ENCODE results near the gene LDLRAD3.

The LDLRAD3 gene

DNA sequence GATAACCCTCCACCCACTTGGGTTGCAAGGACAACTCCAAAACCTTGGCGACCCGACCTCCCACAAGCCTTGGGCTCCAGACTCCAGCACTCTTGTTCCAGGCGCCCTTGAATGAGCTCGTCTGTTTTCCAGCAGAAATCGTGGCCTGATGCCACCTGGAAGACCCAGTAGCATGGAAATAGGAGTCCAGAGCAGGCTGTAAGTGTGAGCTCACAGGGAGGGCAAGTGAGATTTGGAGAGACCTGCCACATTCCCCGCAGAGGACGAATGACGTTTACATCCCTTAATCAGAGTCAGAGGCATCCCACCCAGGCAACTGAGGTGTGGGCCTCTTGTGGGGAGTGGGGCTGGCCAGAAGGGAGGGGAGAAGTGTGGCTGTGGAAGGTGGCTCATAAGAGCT is 71.9 kb downstream of the LDLRAD3 start:
- in situ Hi-C loops (cut with MboI; ENCODE audit: low sequenced_read_pairs): no loop called here

DNA sequence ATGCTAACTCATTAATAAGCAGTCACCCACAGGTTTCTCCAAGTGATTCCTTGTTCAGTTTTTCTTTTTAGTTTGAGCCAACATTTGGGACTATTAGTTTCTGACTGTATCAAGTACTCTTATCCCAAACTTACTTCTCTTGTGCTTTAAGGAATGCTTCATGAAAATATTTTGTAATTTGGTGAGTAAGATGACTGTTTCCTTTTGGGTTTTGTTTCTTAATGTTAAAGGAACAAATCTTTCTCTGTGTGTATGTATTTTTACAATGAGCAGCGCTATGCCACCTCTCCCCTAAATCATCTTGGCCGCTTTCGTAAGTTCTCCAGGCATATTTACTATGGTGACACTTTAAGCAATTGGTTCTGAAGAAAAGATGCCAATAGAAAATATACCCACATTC is 72.4 kb downstream of the LDLRAD3 start:
- in situ Hi-C loops (cut with MboI; ENCODE audit: low sequenced_read_pairs): no loop called here

DNA sequence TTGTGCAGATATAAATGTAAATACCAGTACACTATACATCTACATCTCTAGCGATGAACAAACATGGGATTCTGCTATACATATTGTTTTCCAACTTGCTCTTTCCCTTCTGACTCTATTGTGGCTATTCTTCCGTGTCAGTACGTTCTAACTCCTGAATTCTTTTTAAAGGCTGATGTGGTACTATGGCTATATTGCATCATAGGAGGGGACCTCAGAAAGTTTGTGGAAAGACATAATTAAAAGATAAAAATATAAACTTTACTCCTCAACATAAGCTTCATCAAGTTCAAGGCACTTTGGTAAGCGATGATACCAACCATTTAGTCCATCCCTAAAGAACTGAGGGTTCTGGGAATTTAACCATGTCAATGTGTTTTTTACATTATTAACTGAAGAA is 72.8 kb downstream of the LDLRAD3 start:
- in situ Hi-C loops (cut with MboI; ENCODE audit: low sequenced_read_pairs): no loop called here

DNA sequence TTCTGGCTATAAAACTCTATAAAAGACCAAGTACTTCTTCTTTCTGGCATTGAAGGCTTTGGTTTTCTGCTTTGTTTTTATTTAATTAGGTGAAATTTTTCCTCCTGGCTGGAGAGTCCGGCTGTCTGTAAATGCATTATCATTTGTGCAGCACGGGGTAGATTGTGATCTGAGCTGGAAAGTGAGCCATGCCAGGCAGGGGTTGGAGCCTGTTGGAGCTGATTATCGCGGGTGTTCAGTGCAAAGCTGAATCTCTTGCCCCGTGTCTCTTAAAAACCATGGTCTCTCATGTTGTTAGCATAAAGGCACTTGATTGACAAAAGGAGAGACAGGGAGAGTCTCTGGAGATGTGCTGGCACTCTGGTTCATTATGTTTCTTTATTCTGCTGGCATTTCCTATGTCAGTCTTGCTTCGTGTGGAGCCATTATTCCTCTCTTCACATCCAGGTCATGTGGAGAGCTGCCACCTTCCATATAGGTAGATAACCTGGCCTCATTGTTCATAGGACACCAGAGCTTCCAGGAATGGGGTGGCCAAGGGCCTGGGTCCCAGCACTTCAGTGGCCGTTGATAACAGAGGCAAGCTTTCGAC is 75.2 kb downstream of the LDLRAD3 start:
- in situ Hi-C loops (cut with MboI; ENCODE audit: low sequenced_read_pairs): no loop called here

DNA sequence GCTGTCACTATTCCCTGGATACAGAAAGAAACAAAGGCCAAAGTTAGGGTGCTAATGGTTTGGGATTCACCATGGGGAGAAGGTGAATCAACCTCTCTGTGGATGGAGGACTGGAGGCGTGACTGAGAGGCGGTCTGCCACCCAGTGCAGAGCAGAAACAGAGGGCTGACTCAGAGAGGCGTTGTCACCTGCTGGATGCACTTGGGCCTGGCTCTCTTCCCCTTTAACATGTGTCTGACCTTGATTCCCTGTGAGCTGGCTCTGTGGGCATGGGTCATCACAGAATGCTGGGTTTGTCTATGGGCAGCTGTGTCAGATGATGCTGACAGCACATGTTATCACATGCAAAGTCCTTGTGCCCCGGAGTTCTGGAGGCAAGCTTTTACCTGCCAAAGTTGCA is 75.9 kb downstream of the LDLRAD3 start:
- in situ Hi-C loops (cut with MboI; ENCODE audit: low sequenced_read_pairs): no loop called here

DNA sequence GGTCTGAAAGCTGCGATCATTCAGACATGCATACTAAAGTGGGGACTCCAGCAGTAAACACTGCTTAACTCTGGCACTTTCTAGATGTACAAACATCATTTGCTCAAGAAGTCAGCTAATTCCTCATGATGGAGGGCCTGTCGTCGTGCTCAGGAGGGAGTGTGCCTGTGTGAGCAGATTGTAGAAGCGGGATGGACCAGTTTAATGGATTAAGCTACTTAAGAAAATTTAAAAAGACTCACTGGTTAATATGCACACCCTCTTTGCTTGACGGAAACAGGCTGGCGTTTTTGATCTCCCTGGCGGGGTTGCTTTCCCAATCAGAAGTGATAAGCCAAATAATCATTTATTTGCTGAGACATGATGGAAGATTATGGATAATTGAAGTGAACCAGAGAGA is 79.0 kb downstream of the LDLRAD3 start:
- in situ Hi-C loops (cut with MboI; ENCODE audit: low sequenced_read_pairs): no loop called here

DNA sequence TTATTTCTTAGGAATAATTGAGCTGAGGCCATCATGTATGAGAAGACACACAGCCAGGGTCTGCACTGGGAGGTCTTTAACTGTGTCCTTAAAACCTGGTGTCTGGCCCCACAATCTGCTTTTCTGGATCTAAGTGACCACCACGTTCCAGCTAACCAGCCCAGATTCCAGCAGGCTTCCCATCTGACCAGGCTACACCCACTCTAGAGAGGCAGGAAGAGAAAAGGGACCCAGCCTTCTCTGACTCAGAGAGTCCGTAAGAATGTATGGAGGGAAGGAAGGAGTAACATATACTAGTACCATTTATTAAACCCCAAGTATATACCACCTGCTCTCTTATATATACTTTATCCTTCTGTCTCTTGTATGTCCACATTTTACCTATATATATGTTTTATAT is 80.1 kb downstream of the LDLRAD3 start:
- in situ Hi-C loops (cut with MboI; ENCODE audit: low sequenced_read_pairs): no loop called here

DNA sequence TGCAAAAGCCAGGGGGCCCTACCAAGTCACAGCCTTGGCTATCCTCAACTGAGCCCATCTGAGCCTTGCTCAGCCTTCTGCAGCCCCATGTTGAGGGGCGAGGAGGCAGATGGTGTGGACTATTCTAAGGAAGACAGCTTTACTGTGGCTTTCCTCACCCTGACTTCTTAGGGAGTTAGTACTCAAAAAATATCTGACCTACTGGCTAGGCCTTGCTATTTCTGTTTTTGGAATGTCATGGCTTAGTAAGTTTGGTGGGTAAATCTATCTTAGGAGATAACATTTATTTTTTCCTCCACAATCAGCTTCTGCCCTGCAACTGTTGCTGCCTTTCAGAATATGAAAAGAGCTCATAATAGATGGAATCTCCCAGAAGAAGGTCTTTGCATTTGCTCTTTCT is 80.9 kb downstream of the LDLRAD3 start:
- in situ Hi-C loops (cut with MboI; ENCODE audit: low sequenced_read_pairs): loop anchor here (25.0 kb wide), 1 partner anchor 238 kb away; no protein-coding TSS in a partner anchor

DNA sequence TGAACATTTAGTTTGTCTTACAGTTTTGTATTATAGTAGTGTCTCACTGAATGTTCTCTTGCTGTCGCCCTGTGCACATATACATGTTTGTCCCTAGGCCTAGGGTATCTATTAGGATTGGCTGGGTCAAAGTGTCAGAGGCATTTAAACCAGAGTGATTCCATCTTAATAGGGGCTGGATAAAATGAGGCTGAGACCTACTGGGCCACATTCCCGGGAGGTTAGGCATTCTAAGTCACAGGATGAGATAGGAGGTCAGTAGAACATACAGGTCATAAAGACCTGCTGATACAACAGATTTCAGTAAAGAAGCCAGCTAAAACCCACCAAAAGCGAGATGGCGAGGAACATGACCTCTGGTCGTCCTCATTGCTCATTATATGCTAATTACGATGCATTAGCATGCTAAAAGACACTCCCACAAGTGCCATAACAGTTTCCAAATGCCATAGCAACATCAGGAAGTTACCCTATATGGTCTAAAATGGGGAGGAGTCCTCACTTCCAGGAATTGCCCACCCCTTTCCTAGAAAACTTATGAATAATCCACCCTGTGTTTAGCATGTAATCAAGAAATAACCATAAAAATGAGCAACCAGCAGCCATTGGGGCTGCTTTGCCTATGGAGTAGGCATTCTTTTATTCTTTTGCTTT is 82.6 kb downstream of the LDLRAD3 start:
- in situ Hi-C loops (cut with MboI; ENCODE audit: low sequenced_read_pairs): loop anchor here (25.0 kb wide), 1 partner anchor 236 kb away; no protein-coding TSS in a partner anchor

DNA sequence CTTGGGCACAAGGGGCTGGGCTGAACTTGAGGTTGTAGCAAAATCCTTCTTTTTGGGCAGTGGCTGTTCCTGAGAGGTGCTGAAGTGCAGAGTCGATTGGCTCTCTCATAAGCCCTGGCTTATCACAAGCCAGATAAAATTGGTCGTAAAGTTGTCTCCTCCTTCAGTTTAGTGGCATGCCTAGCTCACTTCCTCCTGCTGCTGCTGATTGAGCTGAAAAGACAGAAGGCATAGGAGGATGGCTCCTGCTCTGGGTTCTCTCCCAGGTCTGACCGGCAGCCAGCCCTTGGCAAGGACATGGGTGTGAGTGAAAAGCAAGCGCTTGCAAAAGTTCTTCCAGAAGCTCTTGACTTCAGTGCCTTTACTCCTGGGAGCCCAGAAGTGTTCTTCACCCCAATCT is 83.9 kb downstream of the LDLRAD3 start:
- in situ Hi-C loops (cut with MboI; ENCODE audit: low sequenced_read_pairs): loop anchor here (25.0 kb wide), 1 partner anchor 235 kb away; no protein-coding TSS in a partner anchor

DNA sequence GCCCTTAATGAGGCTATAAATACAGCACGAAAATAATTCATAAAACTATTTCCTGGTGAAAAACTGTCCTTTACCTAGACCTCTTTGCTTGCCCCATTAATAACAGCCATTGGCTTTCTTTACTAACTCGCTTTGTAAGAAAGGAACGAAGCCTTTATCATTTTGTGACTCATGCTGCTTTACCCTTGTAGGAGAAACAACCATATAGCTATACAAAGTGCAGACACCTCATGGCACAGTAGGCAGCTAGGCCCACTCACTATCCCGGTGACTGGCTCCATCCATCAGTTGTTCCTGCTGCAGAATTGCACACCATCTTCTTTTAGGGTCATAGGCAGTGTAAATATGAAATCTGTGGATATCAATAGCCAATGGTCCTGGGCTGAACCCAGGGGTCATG is 85.8 kb downstream of the LDLRAD3 start:
- in situ Hi-C loops (cut with MboI; ENCODE audit: low sequenced_read_pairs): loop anchor here (25.0 kb wide), 1 partner anchor 233 kb away; no protein-coding TSS in a partner anchor

DNA sequence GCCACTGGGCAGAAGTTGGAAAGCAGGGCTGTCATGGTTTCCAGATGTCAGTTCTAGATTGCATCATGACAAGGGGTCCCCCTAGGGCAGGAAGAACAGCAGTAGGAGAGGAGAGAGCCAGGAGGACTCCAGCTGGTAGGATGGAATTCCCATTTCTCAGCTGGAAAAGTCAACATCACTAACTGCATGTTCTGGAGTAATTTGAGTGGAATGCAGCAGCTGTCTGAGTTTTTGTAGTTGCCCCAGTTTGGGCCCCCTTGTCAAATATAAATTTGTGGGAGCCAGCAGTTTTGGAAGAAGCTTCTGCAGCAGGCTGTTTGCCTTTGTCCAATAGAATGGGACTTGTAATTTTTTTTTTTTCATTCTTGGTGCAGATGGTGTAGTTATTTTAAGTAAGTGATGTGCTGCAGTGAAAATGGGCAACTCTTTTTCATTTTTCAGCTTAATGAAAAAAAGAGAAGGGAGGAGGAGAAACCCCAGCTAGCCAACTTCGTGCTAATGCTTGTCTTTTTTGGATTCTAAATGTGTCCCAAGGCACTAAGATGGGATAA is 86.9 kb downstream of the LDLRAD3 start:
- in situ Hi-C loops (cut with MboI; ENCODE audit: low sequenced_read_pairs): loop anchor here (25.0 kb wide), 1 partner anchor 231 kb away; no protein-coding TSS in a partner anchor

DNA sequence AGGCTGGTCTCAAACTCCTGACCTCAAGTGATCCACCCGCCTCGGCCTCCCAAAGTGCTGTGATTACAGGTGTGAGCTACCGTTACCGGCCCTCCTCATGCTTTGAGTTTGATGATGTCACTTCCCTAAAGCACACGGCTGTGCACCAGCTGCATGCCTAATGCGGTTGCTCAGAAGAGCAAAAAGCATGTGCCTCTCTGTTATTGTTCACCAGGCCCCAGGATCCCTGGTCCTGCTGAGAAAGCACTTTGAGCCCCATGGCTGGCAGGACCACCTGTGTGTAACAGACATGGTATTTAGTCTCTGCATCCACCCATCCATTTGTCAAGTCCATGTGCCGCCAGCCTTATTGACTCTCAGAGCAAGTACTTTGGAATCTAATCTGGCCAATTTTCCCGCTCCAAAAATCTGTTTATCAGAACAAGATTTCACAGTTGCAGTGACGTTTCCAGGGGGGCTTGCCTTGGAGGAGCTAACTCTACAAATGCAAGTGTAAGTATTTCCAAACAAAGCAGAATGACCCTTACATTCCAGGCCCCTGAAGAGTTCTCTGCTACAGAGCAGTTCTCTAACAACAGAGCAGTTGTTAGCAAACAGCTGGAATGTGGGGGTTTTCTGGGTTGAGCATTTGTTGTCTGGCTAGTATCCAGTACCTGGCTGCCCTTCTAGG is 89.4 kb downstream of the LDLRAD3 start:
- in situ Hi-C loops (cut with MboI; ENCODE audit: low sequenced_read_pairs): loop anchor here (25.0 kb wide), 1 partner anchor 229 kb away; no protein-coding TSS in a partner anchor

DNA sequence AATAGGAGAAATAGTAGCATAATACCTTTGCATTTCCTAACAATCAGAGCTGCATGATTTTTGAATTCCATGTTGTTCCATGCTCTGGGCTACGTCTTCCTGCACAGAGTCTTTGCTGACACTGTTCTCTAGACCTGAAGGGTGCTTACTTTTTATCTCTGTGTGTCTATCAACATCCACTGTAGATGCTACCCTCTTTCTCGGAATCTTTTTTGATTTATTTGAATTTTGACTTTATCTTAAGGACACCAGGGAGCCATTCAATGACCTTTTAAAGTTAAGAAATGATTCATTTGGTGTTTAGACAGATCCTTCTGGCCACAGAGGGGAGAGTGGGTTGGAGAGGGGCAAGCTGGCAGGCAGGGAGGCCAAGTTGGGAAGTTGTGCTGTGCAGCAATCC is 90.1 kb downstream of the LDLRAD3 start:
- in situ Hi-C loops (cut with MboI; ENCODE audit: low sequenced_read_pairs): loop anchor here (25.0 kb wide), 1 partner anchor 228 kb away; no protein-coding TSS in a partner anchor

DNA sequence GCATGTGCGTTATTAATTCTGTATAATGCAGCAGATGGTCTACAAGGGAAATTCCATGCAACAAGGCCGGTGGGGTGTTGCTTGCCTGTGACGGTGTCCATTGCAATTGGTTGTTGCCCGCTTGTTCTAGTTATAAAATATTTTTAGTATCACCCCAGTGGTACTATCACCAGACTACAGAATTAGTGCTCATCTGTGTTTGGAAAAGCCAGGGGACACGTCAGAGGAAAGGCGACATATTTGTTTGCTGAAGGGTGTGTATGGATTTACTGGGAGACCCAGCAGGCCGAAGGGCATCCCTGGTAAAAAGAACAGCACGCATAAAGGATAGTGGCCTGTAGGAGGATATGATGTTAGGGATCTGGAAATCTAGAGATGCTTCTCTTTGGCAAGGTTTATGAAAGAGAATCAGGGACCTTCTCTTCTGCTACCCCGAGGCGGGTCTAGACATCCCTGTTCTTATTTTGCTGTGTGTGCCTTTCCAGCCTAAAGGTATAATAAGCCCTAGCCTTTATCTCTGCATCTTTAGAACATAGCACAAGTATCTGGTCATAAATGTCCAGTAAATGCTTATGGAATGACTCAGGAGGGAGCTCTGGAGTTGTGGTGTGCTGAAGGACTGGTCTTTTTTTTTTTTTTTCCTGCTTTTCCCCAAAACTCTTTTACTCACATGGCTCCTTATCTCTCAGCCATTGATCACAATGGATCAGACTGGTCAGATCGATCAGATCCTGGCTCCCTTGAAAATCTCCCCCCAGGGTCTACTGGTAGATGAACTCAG is 90.9 kb downstream of the LDLRAD3 start:
- in situ Hi-C loops (cut with MboI; ENCODE audit: low sequenced_read_pairs): loop anchor here (25.0 kb wide), 1 partner anchor 228 kb away; no protein-coding TSS in a partner anchor

DNA sequence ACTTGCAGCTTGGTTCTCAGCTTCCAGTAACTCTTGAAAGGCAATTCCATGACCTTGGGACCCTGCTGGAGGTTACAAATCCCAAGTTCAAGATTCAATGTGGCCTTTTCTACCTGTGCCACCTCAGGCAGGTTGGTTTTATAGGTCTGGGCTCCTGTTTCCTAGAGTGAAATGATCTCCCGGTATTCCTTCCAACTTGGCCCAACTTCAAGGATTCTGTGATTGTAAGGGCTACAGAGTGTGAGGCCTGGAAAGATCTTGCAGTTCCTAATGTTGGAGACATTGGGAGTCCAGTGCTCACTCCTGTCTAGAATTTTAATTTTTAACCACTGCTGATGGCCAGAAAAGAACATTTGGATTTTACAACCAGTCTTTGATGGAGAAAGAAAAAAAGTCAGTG is 91.6 kb downstream of the LDLRAD3 start:
- in situ Hi-C loops (cut with MboI; ENCODE audit: low sequenced_read_pairs): loop anchor here (25.0 kb wide), 1 partner anchor 227 kb away; no protein-coding TSS in a partner anchor

DNA sequence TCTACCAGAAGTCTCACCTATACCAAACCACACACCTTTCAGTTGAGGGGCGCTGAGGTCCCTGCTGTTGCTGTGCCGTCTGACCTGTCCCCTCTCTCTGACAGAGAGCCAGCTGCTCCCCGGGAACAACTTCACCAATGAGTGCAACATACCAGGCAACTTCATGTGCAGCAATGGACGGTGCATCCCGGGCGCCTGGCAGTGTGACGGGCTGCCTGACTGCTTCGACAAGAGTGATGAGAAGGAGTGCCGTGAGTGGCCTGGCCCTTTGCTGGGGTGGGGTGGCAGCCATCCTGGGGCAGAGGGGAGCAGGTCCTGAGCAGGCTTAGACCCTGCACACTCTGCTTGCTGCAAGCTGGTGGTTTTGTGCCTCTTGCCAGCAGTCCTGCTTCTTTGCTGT is 92.1 kb downstream of the LDLRAD3 start:
- in situ Hi-C loops (cut with MboI; ENCODE audit: low sequenced_read_pairs): loop anchor here (25.0 kb wide), 1 partner anchor 226 kb away; no protein-coding TSS in a partner anchor

DNA sequence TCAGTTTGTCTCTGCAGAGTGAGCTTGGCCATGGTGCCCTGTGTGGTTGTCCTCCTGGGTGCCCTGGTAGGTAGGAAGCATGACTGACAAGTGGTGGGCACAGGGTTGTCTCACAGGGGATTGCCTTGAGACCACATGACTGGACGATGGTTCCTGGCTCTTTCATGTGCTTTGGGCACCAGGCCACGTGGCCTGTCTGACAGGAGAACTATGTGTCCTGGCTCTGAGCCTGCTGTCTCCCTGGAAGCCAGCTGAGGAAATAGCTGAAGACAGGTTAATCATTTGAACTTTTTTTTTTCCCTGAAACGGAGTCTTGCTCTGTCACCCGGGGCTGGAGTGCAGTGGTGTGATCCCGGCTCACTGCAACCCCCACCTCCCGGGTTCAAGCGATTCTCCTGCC is 93.2 kb downstream of the LDLRAD3 start:
- in situ Hi-C loops (cut with MboI; ENCODE audit: low sequenced_read_pairs): loop anchor here (25.0 kb wide), 1 partner anchor 225 kb away; no protein-coding TSS in a partner anchor

DNA sequence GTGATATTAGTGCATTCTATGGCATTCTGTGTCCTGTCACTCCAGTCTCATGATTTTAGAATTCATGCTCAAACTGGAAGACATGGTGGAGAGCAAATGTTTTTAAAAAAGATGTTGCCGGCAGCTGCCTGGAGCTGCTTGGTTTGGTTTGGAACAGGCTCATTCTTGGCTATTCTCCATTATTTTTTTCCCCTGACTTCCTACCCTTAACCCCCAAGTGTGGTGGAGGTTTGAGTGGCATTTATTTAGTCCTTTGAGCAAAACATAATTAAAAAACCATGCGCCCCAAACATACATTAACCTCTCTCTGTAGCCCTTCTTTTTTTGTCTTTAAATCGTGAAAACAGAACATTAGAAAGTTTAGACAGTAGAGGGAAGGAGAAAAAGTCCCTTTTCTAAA is 94.7 kb downstream of the LDLRAD3 start:
- in situ Hi-C loops (cut with MboI; ENCODE audit: low sequenced_read_pairs): loop anchor here (25.0 kb wide), 1 partner anchor 224 kb away; no protein-coding TSS in a partner anchor

DNA sequence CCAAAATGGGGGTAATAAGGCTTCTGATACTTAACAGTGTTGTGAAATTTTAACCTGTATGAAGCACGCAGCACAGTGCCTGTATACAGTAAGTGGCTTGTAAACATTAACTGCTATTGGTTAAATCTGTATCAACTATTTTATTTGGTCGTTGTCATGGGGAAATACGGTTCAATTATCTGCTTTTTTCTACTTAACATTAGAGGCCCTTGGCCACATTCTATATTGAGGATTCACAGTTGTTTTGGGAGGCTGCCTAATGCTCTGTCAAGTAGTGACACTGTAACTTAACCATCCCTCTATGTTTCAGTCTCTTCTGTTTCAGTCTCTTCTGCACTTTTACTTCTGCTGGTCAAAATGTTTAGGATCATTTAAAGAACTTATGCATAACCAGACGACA is 95.6 kb downstream of the LDLRAD3 start:
- in situ Hi-C loops (cut with MboI; ENCODE audit: low sequenced_read_pairs): loop anchor here (25.0 kb wide), 1 partner anchor 223 kb away; no protein-coding TSS in a partner anchor

Measured in HL-60/S4 treated with phorbol 12-myristate 13-acetate at 8.2 ng/mL for 4 days and 3 days (cell line).